MM.1S (cell line): ENCODE results near the gene RABGAP1L.

Experiments
- CTCF ChIP-seq: fragments of 300-600 bp; sonication (generic); IDR thresholded peaks from 2 replicates; pipeline ENCODE4 v1.5.1; 2016; ENCODE audit warnings: antibody characterized with exemption, low read length, mixed read lengths
- EZH2 ChIP-seq: fragments of 300-600 bp; sonication (generic); optimal IDR thresholded peaks from 2 replicates; pipeline ENCODE3; 2017; ENCODE audit warnings: low read depth, mild to moderate bottlenecking, antibody characterized with exemption, low read length, mixed read lengths

DNA sequence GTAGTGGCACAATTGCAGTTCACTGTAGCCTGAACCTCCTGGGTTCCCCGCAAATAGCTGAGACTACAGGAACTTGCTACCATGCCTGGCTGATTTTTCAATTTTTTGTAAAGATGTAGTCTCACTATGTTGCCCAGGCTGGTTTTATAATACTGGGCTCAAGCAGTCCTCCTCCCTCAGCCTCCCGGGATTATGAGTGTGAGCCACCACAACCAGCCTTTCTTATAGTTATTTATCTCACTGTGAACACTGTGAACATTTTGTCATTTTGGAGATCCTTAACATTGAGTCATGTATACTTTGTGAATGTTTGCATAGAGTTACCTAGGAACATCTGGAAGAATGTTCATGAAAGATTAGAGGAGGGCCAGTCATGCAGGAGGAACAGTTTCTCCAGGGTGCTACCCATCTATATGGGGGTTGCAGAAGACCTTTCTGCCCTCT is 713.3 kb downstream of the RABGAP1L start:
- TF ChIP-seq EZH2, result no peak
- no peak for TF ChIP-seq CTCF
